Suprapubic skin (tissue), 4 donors: ENCODE results near the gene CD300LF.
A peak's percentile ranks its signal among the peaks of the same experiment; 100 is the strongest.

Experiments used
- EP300 ChIP-seq: sonication (generic); formaldehyde crosslinking; IDR thresholded peaks from one replicate; pipeline ENCODE4 v1.6.1; 2017; ENCODE audit warnings: antibody characterized with exemption
- POLR2A ChIP-seq, 2 donors: fragments of 450-650 bp; IDR thresholded peaks; one replicate each; pipeline ENCODE4 v1.6.1; 2017; ENCODE audit warnings: antibody characterized with exemption in 2 of 2, mild to moderate bottlenecking in 2 of 2, moderate library complexity in 2 of 2
- POLR2AphosphoS5 ChIP-seq, 3 donors: sonication (generic); formaldehyde crosslinking; IDR thresholded peaks; one replicate each; pipeline ENCODE4 v1.6.1; 2017; ENCODE audit warnings: antibody characterized with exemption in 3 of 3
- TF ChIP-seq, protein P1 (sequence below), 2 donors: fragments of 200-600 bp in 1 of 2; fragments of 450-650 bp in 1 of 2; sonication (generic) in 1 of 2; IDR thresholded peaks; one replicate each; pipeline ENCODE4 v1.5.1; 2016 to 2019; ENCODE audit warnings: antibody characterized with exemption in 2 of 2, mild to moderate bottlenecking in 1 of 2, moderate library complexity in 1 of 2

DNA sequence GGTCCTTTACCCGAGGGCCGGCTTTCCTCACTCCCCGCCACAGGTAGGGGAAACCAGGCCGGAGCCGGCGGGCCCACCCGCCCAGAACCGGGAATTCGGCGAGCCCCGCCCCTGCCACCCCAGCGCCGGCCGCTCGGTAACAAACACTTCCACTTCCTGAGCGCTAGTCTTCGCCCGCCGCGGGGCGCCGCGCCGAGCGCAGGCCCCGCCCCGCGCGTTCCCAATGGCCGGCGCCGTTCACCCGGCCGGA, 35.5 kb upstream of the CD300LF start:
- TF ChIP-seq EP300 (no peak), POLR2A (IDR thresholded peaks at IDR 0.05) (no peak), POLR2AphosphoS5 (IDR thresholded peaks at IDR 0.05) (no peak)
- TF ChIP-seq, protein P1, sequence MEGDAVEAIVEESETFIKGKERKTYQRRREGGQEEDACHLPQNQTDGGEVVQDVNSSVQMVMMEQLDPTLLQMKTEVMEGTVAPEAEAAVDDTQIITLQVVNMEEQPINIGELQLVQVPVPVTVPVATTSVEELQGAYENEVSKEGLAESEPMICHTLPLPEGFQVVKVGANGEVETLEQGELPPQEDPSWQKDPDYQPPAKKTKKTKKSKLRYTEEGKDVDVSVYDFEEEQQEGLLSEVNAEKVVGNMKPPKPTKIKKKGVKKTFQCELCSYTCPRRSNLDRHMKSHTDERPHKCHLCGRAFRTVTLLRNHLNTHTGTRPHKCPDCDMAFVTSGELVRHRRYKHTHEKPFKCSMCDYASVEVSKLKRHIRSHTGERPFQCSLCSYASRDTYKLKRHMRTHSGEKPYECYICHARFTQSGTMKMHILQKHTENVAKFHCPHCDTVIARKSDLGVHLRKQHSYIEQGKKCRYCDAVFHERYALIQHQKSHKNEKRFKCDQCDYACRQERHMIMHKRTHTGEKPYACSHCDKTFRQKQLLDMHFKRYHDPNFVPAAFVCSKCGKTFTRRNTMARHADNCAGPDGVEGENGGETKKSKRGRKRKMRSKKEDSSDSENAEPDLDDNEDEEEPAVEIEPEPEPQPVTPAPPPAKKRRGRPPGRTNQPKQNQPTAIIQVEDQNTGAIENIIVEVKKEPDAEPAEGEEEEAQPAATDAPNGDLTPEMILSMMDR (IDR thresholded peaks at IDR 0.05), result peak in 1 of 2 donors; percentile 12
